GM19455 (cell line): ENCODE results near the gene PPIL1.
"Not testable (repeated sequence)": the region's sequence is repeated elsewhere in the genome, so short reads cannot be mapped to it uniquely, and the experiment has no call there.

ENCODE experiments used
- ATAC-seq: cut with Tn5 transposase; IDR thresholded peaks from one replicate; pipeline ENCODE4 v1.9.1; 2021; ENCODE audit not compliant: unreplicated experiment

Gene PPIL1

GRCh38 chr6:36817176-36817817 is 57.3 kb downstream of the PPIL1 start:
- no peak for ATAC-seq

GRCh38 chr6:36815962-36816735 is 58.5 kb downstream of the PPIL1 start:
- no peak for ATAC-seq

- ATAC-seq: no peak
These were observed 60.4 kb downstream of the PPIL1 start for GRCh38 chr6:36814249-36814648.

- no peak for ATAC-seq
These were observed 61.1 kb downstream of the PPIL1 start for GRCh38 chr6:36813526-36813925.

GRCh38 chr6:36813047-36813446 is 61.6 kb downstream of the PPIL1 start:
- not testable (repeated sequence) for ATAC-seq

GRCh38 chr6:36809941-36810803 is 64.4 kb downstream of the PPIL1 start:
- no peak for ATAC-seq

GRCh38 chr6:36809156-36809555 is 65.4 kb downstream of the PPIL1 start:
- ATAC-seq: no peak

GRCh38 chr6:36808634-36809033 is 66.0 kb downstream of the PPIL1 start:
- ATAC-seq: no peak

GRCh38 chr6:36807750-36808149 is 66.9 kb downstream of the PPIL1 start:
- ATAC-seq: no peak

GRCh38 chr6:36807143-36807542 is 67.5 kb downstream of the PPIL1 start:
- ATAC-seq: no peak

- no peak for ATAC-seq
These were observed 68.7 kb downstream of the PPIL1 start for GRCh38 chr6:36805917-36806316.

- ATAC-seq: no peak
These were observed 69.4 kb downstream of the PPIL1 start for GRCh38 chr6:36805096-36805797.
